SK-N-MC (cell line): Measurements from ENCODE around the gene EHD4.

ENCODE experiments used
- EZH2 ChIP-seq: fragments of 200-600 bp; sonication (generic); IDR thresholded peaks from one replicate; pipeline ENCODE4 v1.6.1; 2017; ENCODE audit warnings: antibody characterized with exemption
- POLR2AphosphoS5 ChIP-seq: IDR thresholded peaks from 2 replicates; pipeline ENCODE4 v1.6.1; 2012; ENCODE audit warnings: mild to moderate bottlenecking, low read depth, low read length, borderline replicate concordance

- TF ChIP-seq EZH2 (no peak), POLR2AphosphoS5 (no peak)
These were observed 42.0 kb downstream of the EHD4 start for GRCh38 chr15:41930221-41930866.
